Measurements from ENCODE around the gene TSEN54.

Gene TSEN54

DNA sequence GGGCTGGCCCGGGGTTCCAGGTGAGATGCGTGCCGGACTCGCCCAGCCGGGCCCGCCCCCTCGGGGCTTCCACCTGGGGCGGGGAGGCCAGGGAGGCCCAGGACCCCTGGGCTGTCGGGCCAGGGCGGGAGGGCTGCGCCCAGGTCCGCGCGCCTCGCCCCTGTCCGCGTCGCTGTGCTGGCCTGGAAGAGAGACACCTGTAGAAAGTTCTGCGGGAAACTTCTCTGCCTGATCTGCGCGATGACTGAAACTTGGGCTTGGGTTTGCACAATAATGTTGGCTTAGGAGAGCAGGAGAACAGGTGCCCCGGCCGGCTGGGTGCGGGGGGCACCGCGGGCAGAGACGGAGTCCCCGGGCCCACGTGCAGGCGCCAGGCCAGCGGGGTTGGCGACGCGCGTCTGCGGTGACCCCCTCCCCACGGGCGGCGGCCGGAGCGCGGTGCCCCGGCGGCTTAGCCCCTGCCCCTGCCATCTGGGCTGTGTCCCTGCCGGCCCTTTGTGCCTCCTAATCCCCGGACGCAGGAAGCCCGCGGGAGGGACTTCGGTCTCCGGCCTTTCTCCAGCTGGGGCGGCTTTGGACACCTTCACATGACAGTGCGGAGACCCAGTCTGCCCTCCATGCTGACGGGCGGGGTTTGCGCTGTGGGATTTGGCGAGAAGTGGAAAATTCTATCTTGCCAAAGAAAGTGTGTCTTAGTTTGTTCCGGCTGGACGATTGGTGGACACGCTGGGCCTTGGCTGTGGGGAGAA lies 9.7 kb downstream of the TSEN54 start:
- H3K4me2 ChIP-seq (ENCODE audit: insufficient read depth, low read length), result no peak overlapping the region
- H4K20me1 ChIP-seq (ENCODE audit: insufficient read depth, low read length), result no peaks in the 10 kb centered on the region; the same call in none of the 2 replicates
- no peak for ATAC-seq (ENCODE audit: insufficient read depth, low read depth)
- no peak overlapping the region for H3K9ac ChIP-seq (ENCODE audit: low read depth, low read length)
- H3K79me2 ChIP-seq (ENCODE audit: insufficient read depth, low read length), result no peaks in the 10 kb centered on the region
- no peak overlapping the region for H3K4me3 ChIP-seq (ENCODE audit: low read depth in 1 of 2, low read length in 2 of 2)
- no peak for TF ChIP-seq EZH2 (IDR thresholded peaks at IDR 0.05; ENCODE audit: borderline replicate concordance, low read depth, low read length, severe bottlenecking)
- TF ChIP-seq, protein P1, sequence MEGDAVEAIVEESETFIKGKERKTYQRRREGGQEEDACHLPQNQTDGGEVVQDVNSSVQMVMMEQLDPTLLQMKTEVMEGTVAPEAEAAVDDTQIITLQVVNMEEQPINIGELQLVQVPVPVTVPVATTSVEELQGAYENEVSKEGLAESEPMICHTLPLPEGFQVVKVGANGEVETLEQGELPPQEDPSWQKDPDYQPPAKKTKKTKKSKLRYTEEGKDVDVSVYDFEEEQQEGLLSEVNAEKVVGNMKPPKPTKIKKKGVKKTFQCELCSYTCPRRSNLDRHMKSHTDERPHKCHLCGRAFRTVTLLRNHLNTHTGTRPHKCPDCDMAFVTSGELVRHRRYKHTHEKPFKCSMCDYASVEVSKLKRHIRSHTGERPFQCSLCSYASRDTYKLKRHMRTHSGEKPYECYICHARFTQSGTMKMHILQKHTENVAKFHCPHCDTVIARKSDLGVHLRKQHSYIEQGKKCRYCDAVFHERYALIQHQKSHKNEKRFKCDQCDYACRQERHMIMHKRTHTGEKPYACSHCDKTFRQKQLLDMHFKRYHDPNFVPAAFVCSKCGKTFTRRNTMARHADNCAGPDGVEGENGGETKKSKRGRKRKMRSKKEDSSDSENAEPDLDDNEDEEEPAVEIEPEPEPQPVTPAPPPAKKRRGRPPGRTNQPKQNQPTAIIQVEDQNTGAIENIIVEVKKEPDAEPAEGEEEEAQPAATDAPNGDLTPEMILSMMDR (IDR thresholded peaks at IDR 0.05; ENCODE audit: borderline replicate concordance, extremely low read depth, low read length, poor library complexity, severe bottlenecking), result no peak
- no peaks in the 10 kb centered on the region for H3K4me1 ChIP-seq (ENCODE audit: insufficient read depth, low read length)
- H2AFZ ChIP-seq (ENCODE audit: low read depth, low read length), result no peak overlapping the region
- H3K36me3 ChIP-seq (ENCODE audit: insufficient read depth, low read length), result peaks cover 30% of the 10 kb centered on the region
- H3K9me3 ChIP-seq (ENCODE audit: insufficient read depth, low read length, severe bottlenecking), result no peaks in the 10 kb centered on the region
- DNase-seq, result no peak
- no peak overlapping the region for H3K27ac ChIP-seq (ENCODE audit: low read length)
- no peaks in the 10 kb centered on the region for H3K27me3 ChIP-seq (ENCODE audit: insufficient read depth, low read length, poor library complexity)

DNA sequence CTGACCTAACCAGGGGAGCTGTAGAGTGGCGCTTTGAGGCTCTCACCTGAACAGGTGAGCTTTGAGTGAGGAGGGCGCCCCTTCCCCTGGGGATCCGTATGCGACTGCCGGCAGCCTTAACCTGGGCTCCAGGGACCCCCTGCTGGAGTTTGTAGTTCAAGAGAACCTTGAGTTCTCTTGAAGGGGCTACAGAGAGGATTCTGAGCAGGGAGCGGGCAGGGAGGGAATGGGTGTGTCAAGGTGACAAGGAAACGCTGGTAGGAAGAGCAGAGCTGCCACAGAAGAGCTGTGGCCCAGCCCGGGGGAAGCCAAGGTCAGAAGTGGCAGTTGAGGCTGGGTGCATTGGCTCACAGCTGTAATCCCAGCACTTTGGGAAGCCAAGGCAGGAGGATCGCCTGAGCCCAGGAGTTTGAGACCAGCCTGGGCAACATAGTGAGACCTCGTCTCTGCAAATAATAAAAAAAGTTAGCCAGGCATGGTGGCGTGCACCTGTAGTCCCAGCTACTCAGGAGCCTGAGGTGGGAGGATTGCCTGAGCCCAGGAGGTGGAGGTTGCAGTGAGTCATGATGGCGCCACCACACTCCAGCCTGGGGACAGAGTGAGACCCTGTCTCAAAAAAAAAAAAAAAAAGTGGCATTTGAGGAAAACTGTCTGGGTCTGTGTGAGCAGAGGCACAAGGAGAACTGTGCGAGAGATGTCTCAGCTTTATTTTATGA lies 10.4 kb downstream of the TSEN54 start:
- Histone ChIP-seq H3K9ac (ENCODE audit: low read depth, low read length) (no peak overlapping the region), H3K27ac (ENCODE audit: low read length) (no peak overlapping the region), H3K79me2 (ENCODE audit: insufficient read depth, low read length) (no peaks in the 10 kb centered on the region), H4K20me1 (ENCODE audit: insufficient read depth, low read length) (no peaks in the 10 kb centered on the region; the same call in none of the 2 replicates), H3K4me3 (ENCODE audit: low read depth in 1 of 2, low read length in 2 of 2) (no peak overlapping the region), H2AFZ (ENCODE audit: low read depth, low read length) (no peak overlapping the region), H3K9me3 (ENCODE audit: insufficient read depth, low read length, severe bottlenecking) (no peaks in the 10 kb centered on the region), H3K36me3 (ENCODE audit: insufficient read depth, low read length) (peaks cover 23% of the 10 kb centered on the region), H3K27me3 (ENCODE audit: insufficient read depth, low read length, poor library complexity) (no peaks in the 10 kb centered on the region), H3K4me2 (ENCODE audit: insufficient read depth, low read length) (no peak overlapping the region), H3K4me1 (ENCODE audit: insufficient read depth, low read length) (no peaks in the 10 kb centered on the region)
- TF ChIP-seq EZH2 (IDR thresholded peaks at IDR 0.05; ENCODE audit: borderline replicate concordance, low read depth, low read length, severe bottlenecking), result no peak
- TF ChIP-seq, protein P1 (IDR thresholded peaks at IDR 0.05; ENCODE audit: borderline replicate concordance, extremely low read depth, low read length, poor library complexity, severe bottlenecking), result no peak
- DNase-seq, result no peak
- ATAC-seq (ENCODE audit: insufficient read depth, low read depth), result no peak

DNA sequence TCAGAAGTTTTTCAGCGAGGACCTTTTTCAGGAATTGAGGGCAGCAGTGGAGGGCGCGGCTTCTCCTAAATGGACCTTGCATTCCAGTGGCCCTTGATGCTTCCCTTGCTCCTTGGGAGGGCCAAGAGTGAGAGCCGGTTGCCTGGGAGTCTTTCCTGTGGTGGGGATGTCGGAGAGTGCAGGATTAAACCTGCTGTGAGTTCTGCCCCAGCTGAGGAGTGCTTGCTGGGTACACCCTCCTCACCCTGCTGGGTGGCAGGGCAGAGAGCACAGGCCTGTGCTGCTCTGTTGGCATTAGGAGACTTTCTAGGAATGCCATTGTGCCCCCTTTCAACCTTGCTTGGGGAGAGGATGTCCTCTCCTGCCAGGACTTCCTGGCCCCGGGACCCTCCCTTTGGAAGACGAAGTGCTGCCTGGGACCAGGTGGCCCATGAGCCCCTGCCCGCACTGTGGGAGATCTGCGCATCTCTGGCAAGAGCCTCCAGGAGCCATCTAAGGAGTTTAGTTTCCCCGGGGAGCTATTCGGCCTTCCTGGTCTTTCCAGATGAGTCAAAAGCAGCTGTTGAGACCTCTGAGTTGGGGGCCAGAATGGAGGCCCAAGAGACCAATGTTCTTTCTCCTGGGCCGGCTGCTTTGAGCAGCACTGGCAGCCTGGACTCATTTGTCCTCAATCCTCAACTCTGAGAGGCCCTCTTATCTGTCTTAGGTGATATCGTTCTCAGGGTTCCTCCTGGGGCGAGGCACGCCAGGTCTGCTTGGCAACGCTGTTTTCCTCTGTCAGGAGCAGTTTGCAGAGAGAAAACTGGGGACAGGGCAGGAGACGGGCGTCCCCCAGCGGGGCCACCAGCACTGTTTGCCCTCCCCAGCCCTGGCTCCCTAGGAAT lies 14.8 kb downstream of the TSEN54 start:
- Histone ChIP-seq H4K20me1 (ENCODE audit: insufficient read depth, low read length) (no peaks in the 10 kb centered on the region; the same call in 1 of the 2 replicates), H3K9ac (ENCODE audit: low read depth, low read length) (no peak overlapping the region), H3K9me3 (ENCODE audit: insufficient read depth, low read length, severe bottlenecking) (no peaks in the 10 kb centered on the region), H3K36me3 (ENCODE audit: insufficient read depth, low read length) (no peaks in the 10 kb centered on the region), H3K27ac (ENCODE audit: low read length) (no peak overlapping the region), H3K4me2 (ENCODE audit: insufficient read depth, low read length) (no peak overlapping the region), H2AFZ (ENCODE audit: low read depth, low read length) (no peak overlapping the region), H3K27me3 (ENCODE audit: insufficient read depth, low read length, poor library complexity) (no peaks in the 10 kb centered on the region), H3K79me2 (ENCODE audit: insufficient read depth, low read length) (no peaks in the 10 kb centered on the region), H3K4me3 (ENCODE audit: low read depth in 1 of 2, low read length in 2 of 2) (no peak overlapping the region), H3K4me1 (ENCODE audit: insufficient read depth, low read length) (no peaks in the 10 kb centered on the region)
- TF ChIP-seq EZH2 (IDR thresholded peaks at IDR 0.05; ENCODE audit: borderline replicate concordance, low read depth, low read length, severe bottlenecking), result no peak
- TF ChIP-seq, protein P1 (IDR thresholded peaks at IDR 0.05; ENCODE audit: borderline replicate concordance, extremely low read depth, low read length, poor library complexity, severe bottlenecking), result no peak
- ATAC-seq (ENCODE audit: insufficient read depth, low read depth) (no peak), DNase-seq (no peak)
